SU-DHL-6 (cell line): ENCODE measurements around the gene FMN1.

ENCODE experiments used
- CTCF ChIP-seq: fragments of 200-600 bp; sonication (generic); IDR thresholded peaks from one replicate; pipeline ENCODE4 v1.5.1; 2017; ENCODE audit warnings: antibody characterized with exemption, mild to moderate bottlenecking, low read length, moderate library complexity; ENCODE audit not compliant: insufficient read depth, poor library complexity, severe bottlenecking
- EZH2phosphoT487 ChIP-seq: fragments of 200-600 bp; sonication (generic), shearing (Covaris generic); conservative IDR thresholded peaks from 2 replicates; pipeline ENCODE4 v1.6.1; 2018; ENCODE audit warnings: mild to moderate bottlenecking, antibody characterized with exemption, low read length, moderate library complexity, mixed read lengths

DNA sequence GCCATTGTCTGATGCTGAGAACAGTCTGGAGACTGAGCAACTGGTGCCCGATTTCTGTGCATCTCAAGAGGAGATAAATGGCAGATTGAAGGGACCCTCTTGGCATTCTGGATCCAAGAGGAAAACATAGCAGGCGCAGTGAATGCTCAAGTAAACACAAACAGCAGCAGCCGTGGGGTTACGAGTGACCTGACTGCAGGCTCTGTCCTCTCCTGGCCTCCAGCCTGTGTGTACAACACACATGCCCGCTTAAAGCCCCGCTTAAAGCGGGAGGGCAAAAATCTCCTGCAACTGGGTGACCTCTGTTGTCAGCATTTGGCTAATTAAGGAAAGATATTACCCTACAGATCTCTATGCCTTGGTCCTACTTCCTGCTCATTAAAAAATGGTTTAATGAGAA is 356.2 kb downstream of the FMN1 start:
- TF ChIP-seq CTCF (no peak), EZH2phosphoT487 (no peak)
